T-helper 1 cell treated with Interleukin-12 subunit alpha and Interleukin-12 subunit beta and Interleukin-4 antibody, amounts not matched to agents 30 μg/mL and 1 μg/mL, for 36 hours (primary cell): ENCODE measurements around the gene TANGO6.

ENCODE experiments used
- H3K27ac Mint-ChIP-seq: one replicate; pipeline ENCODE4 v1.8.0; 2021; ENCODE audit warnings: mild to moderate bottlenecking, mixed read lengths
- H3K27me3 Mint-ChIP-seq: one replicate; pipeline ENCODE4 v1.8.0; 2021; ENCODE audit warnings: low read depth, mixed read lengths
- H3K36me3 Mint-ChIP-seq: one replicate; pipeline ENCODE4 v1.8.0; 2021; ENCODE audit warnings: low read depth, mixed read lengths
- H3K4me1 Mint-ChIP-seq: one replicate; pipeline ENCODE4 v1.8.0; 2021; ENCODE audit warnings: low read depth, mixed read lengths
- H3K4me3 Mint-ChIP-seq: one replicate; pipeline ENCODE4 v1.8.0; 2021; ENCODE audit warnings: mild to moderate bottlenecking, moderate library complexity, mixed read lengths
- H3K9me3 Mint-ChIP-seq: one replicate; pipeline ENCODE4 v1.8.0; 2021; ENCODE audit warnings: mixed read lengths

The TANGO6 gene

DNA sequence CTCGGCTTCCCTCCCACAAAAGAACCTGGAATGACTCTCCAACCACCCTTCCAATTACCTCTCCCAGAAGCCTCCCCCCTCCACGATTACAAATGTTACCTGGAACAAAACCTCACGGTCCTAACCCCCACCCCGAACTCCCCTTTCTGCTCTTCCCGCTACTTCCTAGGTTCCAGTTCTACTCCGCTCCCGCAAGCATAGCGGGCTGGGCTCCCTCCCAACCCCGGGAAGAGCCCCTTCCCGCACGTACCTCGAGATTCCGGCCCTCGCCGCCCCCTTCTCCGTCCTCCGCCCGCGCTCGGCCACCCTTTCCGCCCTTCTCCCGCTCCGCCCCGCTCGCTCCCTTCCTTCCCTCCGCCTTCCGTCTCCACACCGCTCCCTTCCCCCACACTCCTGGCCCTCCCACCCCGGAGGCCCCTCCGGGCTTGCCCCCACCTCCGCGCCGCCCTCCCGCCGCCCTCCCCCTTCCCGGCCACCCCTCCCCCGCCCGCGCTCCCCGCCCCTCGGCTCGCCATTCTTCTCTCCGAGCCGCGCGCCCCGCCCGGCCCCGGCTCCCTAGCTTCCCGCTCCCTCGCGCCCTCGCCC is 288.6 kb downstream of the TANGO6 start:
- Mint-ChIP-seq H3K36me3 (peaks cover 20% of the 10 kb centered on the region), H3K27ac (peak overlapping the region; percentile 86), H3K4me3 (peak overlapping the region; percentile 91), H3K9me3 (no peaks in the 10 kb centered on the region), H3K4me1 (peaks cover 48% of the 10 kb centered on the region), H3K27me3 (no peaks in the 10 kb centered on the region)

- peaks cover 46% of the 10 kb centered on the region for H3K4me1 Mint-ChIP-seq
- no peaks in the 10 kb centered on the region for H3K27me3 Mint-ChIP-seq
- H3K9me3 Mint-ChIP-seq = no peaks in the 10 kb centered on the region
- H3K27ac Mint-ChIP-seq = peak within 1 kb of the TSS; percentile 91
- H3K4me3 Mint-ChIP-seq = peak within 1 kb of the TSS; percentile 91
- peaks cover 23% of the 10 kb centered on the region for H3K36me3 Mint-ChIP-seq
Measured at GRCh38 chr16:69132424-69133252, 289.3 kb downstream of the TANGO6 start, which contains the start of the genes CHTF8 and UTP4. Gene CHTF8 (minus strand): TSS chr16:69132588. CDS start chr16:69121458, 11,130 bp downstream. Gene UTP4 (plus strand): TSS chr16:69132649. CDS start chr16:69133460, 811 bp downstream.

DNA sequence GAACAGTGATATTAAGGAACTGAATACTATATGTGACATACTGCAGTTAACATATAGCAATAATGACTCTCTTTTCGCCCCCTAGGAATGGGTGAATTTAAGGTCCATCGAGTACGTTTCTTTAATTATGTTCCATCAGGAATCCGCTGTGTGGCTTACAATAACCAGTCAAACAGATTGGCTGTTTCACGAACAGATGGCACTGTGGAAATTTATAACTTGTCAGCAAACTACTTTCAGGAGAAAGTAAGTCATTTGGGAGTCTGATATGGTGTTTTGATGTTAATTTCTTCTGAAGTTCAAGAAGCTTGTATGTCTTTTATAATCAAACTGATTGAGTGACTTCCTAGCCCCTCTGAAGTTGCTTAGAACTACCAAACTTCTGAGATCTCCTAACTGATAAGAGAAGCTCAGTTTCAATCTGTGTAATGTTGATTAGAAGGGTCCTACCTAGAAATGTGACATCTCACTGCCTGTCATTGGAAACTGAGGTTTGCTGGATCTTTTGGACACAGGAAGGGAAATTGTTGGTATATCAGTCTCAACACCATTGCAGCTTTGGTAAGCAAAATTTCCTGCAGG is 290.1 kb downstream of the TANGO6 start:
- no peaks in the 10 kb centered on the region for H3K9me3 Mint-ChIP-seq
- peaks cover 28% of the 10 kb centered on the region for H3K36me3 Mint-ChIP-seq
- H3K4me1 Mint-ChIP-seq = peaks cover 46% of the 10 kb centered on the region
- H3K27ac Mint-ChIP-seq = peak overlapping the region; percentile 91
- peak overlapping the region; percentile 91 for H3K4me3 Mint-ChIP-seq
- no peaks in the 10 kb centered on the region for H3K27me3 Mint-ChIP-seq
